ENCODE measurements around the gene RGS9.
A peak's percentile ranks its signal among the peaks of the same experiment; 100 is the strongest.

The RGS9 gene

GRCh38 chr17:65222214-65222738 is 85.1 kb downstream of the RGS9 start:
- DNase-seq: no peak

DNA sequence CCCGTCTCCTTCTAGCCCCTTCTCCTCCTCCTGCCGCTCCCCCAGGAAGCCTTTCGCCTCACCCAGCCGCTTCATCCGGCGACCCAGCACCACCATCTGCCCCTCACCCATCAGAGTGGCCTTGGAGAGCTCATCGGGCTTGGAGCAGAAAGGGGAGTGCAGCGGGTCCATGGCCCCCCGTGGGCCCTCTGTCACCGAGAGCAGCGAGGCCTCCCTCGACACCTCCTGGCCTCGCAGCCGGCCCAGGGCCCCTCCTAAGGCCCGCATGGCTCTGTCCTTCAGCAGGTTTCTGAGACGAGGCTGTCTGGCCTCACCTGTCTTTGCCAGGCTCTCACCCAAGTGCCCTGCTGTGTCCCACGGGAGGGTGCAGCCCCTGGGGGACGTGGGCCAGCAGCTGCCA is 87.9 kb downstream of the RGS9 start:
- DNase-seq: no peak

- no peak for DNase-seq
Measured at GRCh38 chr17:65226227-65226626, 89.1 kb downstream of the RGS9 start.

GRCh38 chr17:65227637-65228036 is 90.5 kb downstream of the RGS9 start:
- DNase-seq: no peak

- DNase-seq: no peak
Measured at GRCh38 chr17:65228287-65228686, 91.1 kb downstream of the RGS9 start.

GRCh38 chr17:65228734-65229620 is 91.8 kb downstream of the RGS9 start:
- no peak for DNase-seq

GRCh38 chr17:65229621-65229995 is 92.4 kb downstream of the RGS9 start:
- no peak for DNase-seq

GRCh38 chr17:65230040-65230439 is 92.9 kb downstream of the RGS9 start:
- no peak for DNase-seq

- no peak for DNase-seq
Measured at GRCh38 chr17:65231086-65231485, 93.9 kb downstream of the RGS9 start.

DNA sequence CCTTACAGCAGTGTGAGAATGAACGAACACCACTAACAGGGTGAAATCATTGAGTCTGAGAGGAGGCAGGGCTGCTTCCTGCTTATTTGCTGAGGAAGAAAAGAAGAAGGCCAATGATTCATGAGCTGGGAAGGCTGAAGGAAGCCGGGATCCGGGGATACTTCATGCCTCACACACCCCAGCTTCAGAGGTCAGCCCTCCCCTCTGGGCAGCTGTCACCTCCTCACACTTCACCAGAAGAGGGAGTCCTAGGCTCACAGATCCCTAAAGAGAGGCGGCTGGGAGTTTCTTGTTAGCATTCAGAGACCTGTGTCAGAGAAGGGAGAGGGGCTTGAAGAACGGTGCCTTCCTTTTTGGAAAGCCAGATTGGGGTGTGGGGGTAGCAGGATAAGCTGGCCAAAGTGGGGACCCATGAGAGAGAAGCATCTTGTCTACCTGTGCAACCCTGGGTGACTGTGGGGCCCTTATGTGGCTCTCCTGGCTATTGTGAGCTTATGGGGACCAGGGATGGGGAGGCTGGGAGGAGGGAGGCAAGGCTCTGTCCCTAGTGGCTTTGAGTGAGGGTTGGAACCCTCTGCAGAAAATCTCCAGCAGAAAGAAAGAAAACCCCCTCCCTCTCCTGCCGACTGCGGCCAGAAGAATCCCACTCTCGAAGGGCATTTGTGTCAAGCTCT is 94.6 kb downstream of the RGS9 start:
- DNase-seq: peak; percentile 74

GRCh38 chr17:65235284-65235683 is 98.1 kb downstream of the RGS9 start:
- DNase-seq: no peak

GRCh38 chr17:65236321-65236720 is 99.2 kb downstream of the RGS9 start:
- DNase-seq: no peak

- no peak for DNase-seq
Measured at GRCh38 chr17:65243838-65244625, 106.9 kb downstream of the RGS9 start.

GRCh38 chr17:65246252-65246651 is 109.1 kb downstream of the RGS9 start:
- no peak for DNase-seq

GRCh38 chr17:65249774-65250173 is 112.6 kb downstream of the RGS9 start:
- no peak for DNase-seq

DNA sequence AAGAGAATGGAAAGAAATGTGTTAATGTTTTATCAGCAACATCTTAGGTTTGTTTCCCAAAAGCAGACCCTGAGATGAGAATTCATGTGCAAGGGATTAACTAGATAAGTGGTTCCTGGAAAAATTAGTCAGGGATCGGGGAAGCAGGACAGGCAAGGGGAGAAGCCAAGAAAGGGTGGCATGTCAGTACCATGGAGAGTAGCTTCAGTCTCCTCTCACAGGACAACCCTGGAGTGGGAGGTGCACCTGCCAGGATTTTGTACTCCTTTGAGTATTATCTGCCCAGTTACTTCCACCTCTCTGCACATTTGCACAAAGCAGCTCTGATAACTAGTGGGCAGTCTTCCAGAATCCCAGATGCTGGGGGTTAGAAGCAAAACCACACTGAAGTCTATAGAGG is 117.0 kb downstream of the RGS9 start:
- no peak for DNase-seq

DNA sequence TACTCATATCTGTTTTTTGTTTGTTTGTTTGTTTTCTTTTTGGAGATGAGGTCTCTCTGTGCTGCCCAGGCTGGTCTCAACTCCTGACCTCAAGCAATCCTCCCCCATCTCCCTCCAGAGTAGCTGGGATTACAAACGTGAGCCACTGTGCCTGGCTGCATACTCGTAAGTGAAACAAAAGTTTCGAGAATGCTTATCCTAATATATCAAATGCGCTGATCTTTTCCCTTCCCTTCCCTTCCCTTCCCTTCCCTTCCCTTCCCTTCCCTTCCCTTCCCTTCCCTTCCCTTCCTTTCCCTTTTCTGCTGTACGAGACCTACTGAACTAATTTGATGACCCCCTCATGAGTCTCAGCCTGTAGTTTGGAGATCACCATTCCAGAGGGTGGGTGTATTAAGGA is 122.1 kb downstream of the RGS9 start:
- no peak for DNase-seq

- no peak for DNase-seq
Measured at GRCh38 chr17:65259696-65260485, 122.7 kb downstream of the RGS9 start.

- DNase-seq: no peak
Measured at GRCh38 chr17:65260626-65261025, 123.5 kb downstream of the RGS9 start.

DNA sequence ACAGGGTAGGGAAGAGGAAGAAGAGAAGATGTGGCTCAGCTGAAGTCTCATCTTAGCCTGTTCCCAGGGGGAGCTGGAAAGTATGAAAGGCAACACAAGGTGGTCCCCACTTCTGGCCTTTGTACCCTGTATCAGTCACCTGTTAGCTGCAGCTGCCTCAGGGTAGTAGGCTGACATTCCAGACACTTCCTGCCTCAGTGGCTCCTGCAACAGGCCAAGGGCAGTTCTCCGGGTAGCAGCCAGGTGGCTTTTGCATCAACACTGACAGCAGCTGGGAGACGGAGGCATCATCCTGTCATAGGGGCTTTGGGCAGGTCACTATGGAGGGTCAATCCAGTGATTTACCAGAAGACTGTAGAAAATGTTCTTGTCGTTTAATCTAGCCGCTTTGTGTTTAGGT is 124.0 kb downstream of the RGS9 start:
- DNase-seq: no peak

DNA sequence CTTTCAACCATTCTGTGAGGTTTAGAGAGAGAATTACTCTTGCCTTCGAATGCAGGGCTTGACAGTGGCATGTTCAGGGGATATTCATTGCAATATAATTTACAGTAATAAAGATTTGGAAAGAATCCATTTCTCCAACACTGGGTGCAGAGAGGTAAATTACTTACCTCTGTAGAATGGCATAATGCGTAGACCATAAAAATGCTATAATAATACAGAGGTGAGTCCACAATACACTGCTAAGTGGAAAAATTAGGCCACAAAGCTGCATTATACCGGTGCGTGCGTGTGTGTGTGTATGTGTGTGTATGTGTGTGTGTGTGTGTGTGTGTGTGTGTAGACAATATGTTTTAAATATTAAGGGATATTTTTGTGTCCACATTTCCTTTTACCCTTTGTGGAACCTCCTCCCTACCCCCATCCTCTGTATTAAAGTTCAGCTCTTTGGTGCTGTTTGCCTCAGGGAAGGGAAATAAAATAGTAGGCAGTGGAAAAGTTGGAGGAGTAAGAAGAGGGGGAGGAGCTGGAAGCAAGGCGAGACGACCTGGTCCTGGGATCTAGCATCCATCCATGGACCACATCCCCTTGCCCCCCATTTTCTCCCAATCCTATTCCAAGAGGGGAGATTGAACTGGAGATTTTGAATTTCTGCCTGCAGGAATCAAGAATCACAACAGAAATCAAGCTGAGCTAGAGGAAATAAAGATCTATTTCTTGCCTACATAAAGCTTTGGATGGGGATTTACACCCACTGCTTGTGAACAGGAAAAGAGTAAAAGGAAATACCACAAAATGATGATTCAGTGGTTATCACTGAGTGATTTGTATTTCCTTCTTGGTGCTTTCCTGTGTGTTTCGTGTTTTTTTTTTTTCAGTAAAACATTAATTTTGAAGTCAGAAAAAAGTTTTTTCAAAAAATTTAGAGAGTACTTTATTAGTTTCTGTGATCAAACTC is 124.8 kb downstream of the RGS9 start:
- no peak for DNase-seq

Data from 8988T (cell line).